Breast epithelium (tissue), 3 donors: Measurements from ENCODE around the gene TSN.

Experiments used
- CTCF ChIP-seq, 3 donors: fragments of 450-650 bp; IDR thresholded peaks; one replicate each; pipeline ENCODE4 v1.5.1; 2016 to 2017; ENCODE audit warnings: antibody characterized with exemption in 3 of 3, mild to moderate bottlenecking in 3 of 3, moderate library complexity in 3 of 3
- POLR2A ChIP-seq: fragments of 450-650 bp; IDR thresholded peaks from one replicate; pipeline ENCODE4 v1.6.1; 2016; ENCODE audit warnings: antibody characterized with exemption, mild to moderate bottlenecking, moderate library complexity
- POLR2AphosphoS5 ChIP-seq, 3 donors: sonication (generic); formaldehyde crosslinking; IDR thresholded peaks; one replicate each; pipeline ENCODE4 v1.6.1; 2017; ENCODE audit warnings: antibody characterized with exemption in 3 of 3

- no peak for TF ChIP-seq CTCF (IDR thresholded peaks at IDR 0.05)
- TF ChIP-seq POLR2A: no peak
- no peak for TF ChIP-seq POLR2AphosphoS5 (IDR thresholded peaks at IDR 0.05)
Observed at GRCh38 chr2:121778741-121779487, 23.5 kb downstream of the TSN start.
